Osteocyte (in vitro differentiated cells): Measurements from ENCODE around the gene ABITRAM. TPM values are rescaled to one million over a fixed set of nuclear protein-coding genes. Genes with fewer than 3 reads are reported as not detected.

ENCODE experiments used
- DNase-seq: peaks from one replicate; pipeline ENCODE4 v3.0.0; 2021; ENCODE audit warnings: mixed read lengths; ENCODE audit not compliant: unreplicated experiment; ENCODE audit errors: extremely low spot score
- H3K27ac Mint-ChIP-seq: one replicate; pipeline ENCODE4 v1.8.0; 2021; ENCODE audit warnings: mild to moderate bottlenecking, mixed read lengths; ENCODE audit not compliant: unreplicated experiment
- H3K27me3 Mint-ChIP-seq: one replicate; pipeline ENCODE4 v1.8.0; 2021; ENCODE audit warnings: mixed read lengths; ENCODE audit not compliant: unreplicated experiment
- H3K36me3 Mint-ChIP-seq: one replicate; pipeline ENCODE4 v1.8.0; 2021; ENCODE audit warnings: mixed read lengths; ENCODE audit not compliant: unreplicated experiment
- H3K4me1 Mint-ChIP-seq: one replicate; pipeline ENCODE4 v1.8.0; 2021; ENCODE audit warnings: mixed read lengths; ENCODE audit not compliant: unreplicated experiment
- H3K4me3 Mint-ChIP-seq: one replicate; pipeline ENCODE4 v1.8.0; 2021; ENCODE audit warnings: mild to moderate bottlenecking, moderate library complexity, mixed read lengths; ENCODE audit not compliant: unreplicated experiment
- H3K9me3 Mint-ChIP-seq: one replicate; pipeline ENCODE4 v1.8.0; 2021; ENCODE audit warnings: mixed read lengths; ENCODE audit not compliant: unreplicated experiment
- CTCF ChIP-seq: fragments of 200-600 bp; sonication (generic); IDR thresholded peaks from 2 replicates; pipeline ENCODE4 v1.5.0; 2021; ENCODE audit warnings: antibody characterized with exemption, mild to moderate bottlenecking, moderate library complexity
- total RNA-seq: library from RNA; stranded (reverse); gene quantifications from 2 replicates; pipeline ENCODE4 v1.2.1, GENCODE V29; 2021

Gene ABITRAM
- total RNA-seq, 1 donor from 2014 or later: 9.0 TPM

- TF ChIP-seq CTCF: no peak
- no peak overlapping the region for H3K27ac Mint-ChIP-seq
- no peaks in the 10 kb centered on the region for H3K27me3 Mint-ChIP-seq
Observed at GRCh38 chr9:108983885-108984284, 49.7 kb downstream of the ABITRAM start.

More at GRCh38 chr9:108983885-108984284, 49.7 kb downstream of the ABITRAM start:
- Mint-ChIP-seq H3K9me3 (no peaks in the 10 kb centered on the region), H3K36me3 (peaks cover 39% of the 10 kb centered on the region), H3K4me1 (no peaks in the 10 kb centered on the region), H3K4me3 (no peak overlapping the region)
- no peak for DNase-seq

Other genes starting within 250 kb of the ABITRAM start
- gene ACTL7B, start 78.4 kb upstream of the ABITRAM start, total RNA-seq: not detected in 2 replicates
- not detected in 2 replicates for gene ACTL7A, start 72.1 kb upstream of the ABITRAM start, total RNA-seq
- 25.7 and 26.1 TPM in 2 replicates for gene ELP1, start 276 bp upstream of the ABITRAM start, total RNA-seq
- gene CTNNAL1, start 79.1 kb downstream of the ABITRAM start, total RNA-seq: 46.3 and 55.4 TPM in 2 replicates
- gene TMEM245, start 185.5 kb downstream of the ABITRAM start, total RNA-seq: 40.0 and 41.0 TPM in 2 replicates
- 5.1 and 6.7 TPM in 2 replicates for gene FRRS1L, start 232.8 kb downstream of the ABITRAM start, total RNA-seq